Thyroid gland (tissue), 4 donors: ENCODE results near the gene MIB1. TPM values are rescaled to one million over a fixed set of nuclear protein-coding genes. Genes with fewer than 3 reads are reported as not detected.
"Not testable (repeated sequence)": the region's sequence is repeated elsewhere in the genome, so short reads cannot be mapped to it uniquely, and the experiment has no call there.

Experiments
- DNase-seq, 2 donors: peaks; one replicate each; pipeline ENCODE4 v3.0.0-alpha.2; 2019
- H3K27ac ChIP-seq, 3 donors: fragments of 200-600 bp; sonication (generic); 1 replicate in 2 of 3; 2 replicates in 1 of 3; pipeline ENCODE4 v1.5.1; 2016 to 2019; ENCODE audit warnings: mild to moderate bottlenecking in 1 of 3, moderate library complexity in 1 of 3
- H3K27me3 ChIP-seq: fragments of 200-600 bp; sonication (generic); one replicate; pipeline ENCODE4 v1.5.1; 2019
- H3K36me3 ChIP-seq, 2 donors: fragments of 200-600 bp; sonication (generic); one replicate each; pipeline ENCODE4 v1.5.1; 2016 to 2019
- H3K4me1 ChIP-seq, 2 donors: fragments of 200-600 bp; sonication (generic); one replicate each; pipeline ENCODE4 v1.5.1; 2017 to 2019
- H3K4me3 ChIP-seq, 3 donors: fragments of 200-600 bp; sonication (generic); replicated peaks in 1 of 3; 1 replicate in 2 of 3; 2 replicates in 1 of 3; pipeline ENCODE4 v1.5.1; 2016; ENCODE audit warnings: mild to moderate bottlenecking in 1 of 3
- H3K9me3 ChIP-seq: fragments of 200-600 bp; sonication (generic); one replicate; pipeline ENCODE4 v1.5.1; 2017
- POLR2A ChIP-seq, 2 donors: fragments of 450-650 bp; IDR thresholded peaks; one replicate each; pipeline ENCODE4 v1.6.1; 2017; ENCODE audit warnings: antibody characterized with exemption in 2 of 2, mild to moderate bottlenecking in 2 of 2, moderate library complexity in 1 of 2
- WGBS, 2 donors: methylation state at CpG; one replicate each; pipeline ENCODE4 v1.1.5; 2017; 5-methylcytosine and 5-hydroxymethylcytosine counted together
- intact Hi-C: fragments of 100-400 bp; cut with DNase I; formaldehyde crosslinking; loops from one replicate; pipeline ENCODE4 v1.15.1; 2023
- total RNA-seq, 4 donors: library from RNA; depleted of rRNA; stranded (reverse); fragments of >200 nt; gene quantifications; one replicate each; pipeline ENCODE4 v1.2.3, GENCODE V29; 2016
- TF ChIP-seq, protein P1 (sequence below), 6 experiments: fragments of 200-600 bp in 3 of 6; fragments of 450-650 bp in 3 of 6; sonication (generic) in 3 of 6; IDR thresholded peaks; one replicate each; pipeline ENCODE4 v1.5.1; 2016 to 2019; ENCODE audit warnings: antibody characterized with exemption in 6 of 6, mild to moderate bottlenecking in 2 of 6, inconsistent platforms in 1 of 6, moderate library complexity in 1 of 6

Gene MIB1
- total RNA-seq, 4 donors from 2014 or later: 35.8 to 55.6 (median 45.0) TPM

- Histone ChIP-seq H3K27me3 (no peaks in the 10 kb centered on the region), H3K9me3 (no peaks in the 10 kb centered on the region), H3K36me3 (no peaks in the 10 kb centered on the region), H3K4me3 (no peak overlapping the region), H3K4me1 (no peaks in the 10 kb centered on the region), H3K27ac (no peak overlapping the region)
- intact Hi-C loops: no loop called here
- no peak for DNase-seq
- 80 to 94% methylated on average over 2 of the region's 2 CpGs for WGBS, 2 donors
- TF ChIP-seq, protein P1, sequence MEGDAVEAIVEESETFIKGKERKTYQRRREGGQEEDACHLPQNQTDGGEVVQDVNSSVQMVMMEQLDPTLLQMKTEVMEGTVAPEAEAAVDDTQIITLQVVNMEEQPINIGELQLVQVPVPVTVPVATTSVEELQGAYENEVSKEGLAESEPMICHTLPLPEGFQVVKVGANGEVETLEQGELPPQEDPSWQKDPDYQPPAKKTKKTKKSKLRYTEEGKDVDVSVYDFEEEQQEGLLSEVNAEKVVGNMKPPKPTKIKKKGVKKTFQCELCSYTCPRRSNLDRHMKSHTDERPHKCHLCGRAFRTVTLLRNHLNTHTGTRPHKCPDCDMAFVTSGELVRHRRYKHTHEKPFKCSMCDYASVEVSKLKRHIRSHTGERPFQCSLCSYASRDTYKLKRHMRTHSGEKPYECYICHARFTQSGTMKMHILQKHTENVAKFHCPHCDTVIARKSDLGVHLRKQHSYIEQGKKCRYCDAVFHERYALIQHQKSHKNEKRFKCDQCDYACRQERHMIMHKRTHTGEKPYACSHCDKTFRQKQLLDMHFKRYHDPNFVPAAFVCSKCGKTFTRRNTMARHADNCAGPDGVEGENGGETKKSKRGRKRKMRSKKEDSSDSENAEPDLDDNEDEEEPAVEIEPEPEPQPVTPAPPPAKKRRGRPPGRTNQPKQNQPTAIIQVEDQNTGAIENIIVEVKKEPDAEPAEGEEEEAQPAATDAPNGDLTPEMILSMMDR (IDR thresholded peaks at IDR 0.05): no peak
- no peak for TF ChIP-seq POLR2A (IDR thresholded peaks at IDR 0.05)
Measured at GRCh38 chr18:21722687-21723086, 17.9 kb upstream of the MIB1 start.

DNA sequence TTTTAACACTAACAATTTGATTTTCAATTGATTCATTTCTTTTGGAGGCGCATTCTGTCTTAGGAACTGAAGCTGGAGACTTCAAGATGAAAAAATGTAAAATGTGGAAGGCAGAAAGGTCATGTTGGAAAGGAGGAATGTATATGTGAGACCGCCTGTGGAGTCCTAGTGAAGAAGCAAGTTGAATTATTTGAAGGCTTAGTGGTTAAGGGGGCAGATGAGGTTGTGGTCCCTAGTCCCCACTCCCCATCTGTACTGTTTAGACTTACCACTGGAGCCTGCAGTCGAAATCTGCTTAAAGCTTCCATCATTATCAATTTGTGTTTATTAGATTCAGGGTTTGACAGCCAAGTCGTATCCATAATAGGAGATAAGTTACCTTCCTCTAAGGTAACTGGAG, 15.4 kb upstream of the MIB1 start:
- Histone ChIP-seq H3K27ac (no peak overlapping the region), H3K4me3 (no peak overlapping the region), H3K36me3 (no peaks in the 10 kb centered on the region), H3K27me3 (no peaks in the 10 kb centered on the region), H3K4me1 (no peaks in the 10 kb centered on the region), H3K9me3 (no peaks in the 10 kb centered on the region)
- WGBS, 2 donors: 88 to 92% methylated on average over 4 of the region's 4 CpGs
- TF ChIP-seq, protein P1 (IDR thresholded peaks at IDR 0.05): no peak
- TF ChIP-seq POLR2A (IDR thresholded peaks at IDR 0.05): no peak
- intact Hi-C loops: no loop called here
- DNase-seq: no peak

- H3K9me3 ChIP-seq: no peaks in the 10 kb centered on the region
- no peak overlapping the region for H3K27ac ChIP-seq
- TF ChIP-seq, protein P1 (IDR thresholded peaks at IDR 0.05): no peak
- no peak for TF ChIP-seq POLR2A (IDR thresholded peaks at IDR 0.05)
- DNase-seq: no peak
- no peaks in the 10 kb centered on the region for H3K36me3 ChIP-seq
- intact Hi-C loops: no loop called here
- 88 to 94% methylated on average over 2 of the region's 2 CpGs for WGBS, 2 donors
- no peaks in the 10 kb centered on the region for H3K4me1 ChIP-seq
- no peak overlapping the region for H3K4me3 ChIP-seq
- H3K27me3 ChIP-seq: no peaks in the 10 kb centered on the region
Measured at GRCh38 chr18:21727702-21728101, 12.9 kb upstream of the MIB1 start.

GRCh38 chr18:21733011-21733410, 7.6 kb upstream of the MIB1 start:
- no peaks in the 10 kb centered on the region for H3K36me3 ChIP-seq
- H3K9me3 ChIP-seq: no peaks in the 10 kb centered on the region
- no peak for DNase-seq
- no peak overlapping the region for H3K4me3 ChIP-seq
- no peaks in the 10 kb centered on the region for H3K4me1 ChIP-seq
- intact Hi-C loops: no loop called here
- H3K27ac ChIP-seq: no peak overlapping the region
- 93 to 94% methylated on average over 5 of the region's 5 CpGs for WGBS, 2 donors
- TF ChIP-seq, protein P1 (IDR thresholded peaks at IDR 0.05): no peak
- TF ChIP-seq POLR2A (IDR thresholded peaks at IDR 0.05): no peak
- H3K27me3 ChIP-seq: no peaks in the 10 kb centered on the region

DNA sequence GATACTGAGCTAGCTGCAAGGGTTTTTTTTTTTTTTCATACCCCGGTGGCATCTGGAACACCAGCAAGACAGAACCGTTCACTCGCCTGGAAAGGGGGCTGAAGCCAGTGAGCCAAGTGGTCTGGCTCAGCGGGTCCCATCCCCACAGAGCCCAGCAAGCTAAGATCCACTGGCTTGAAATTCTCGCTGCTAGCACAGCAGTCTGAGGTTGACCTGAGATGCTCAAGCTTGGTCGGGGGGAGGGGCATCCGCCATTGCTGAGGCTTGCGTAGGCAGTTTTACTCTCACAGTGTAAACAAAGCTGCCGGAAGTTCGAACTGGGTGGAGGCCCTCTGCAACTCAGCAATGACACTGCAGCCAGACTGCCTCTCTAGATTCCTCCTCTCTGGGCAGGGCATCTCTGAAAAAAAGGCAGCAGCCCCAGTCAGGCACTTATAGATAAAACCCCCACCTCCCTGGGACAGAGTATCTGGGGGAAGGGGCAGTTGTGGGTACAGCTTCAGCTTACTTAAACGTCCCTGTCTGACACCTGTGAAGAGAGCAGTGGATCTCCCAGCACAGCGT, 5.1 kb upstream of the MIB1 start:
- Histone ChIP-seq H3K9me3 (no peaks in the 10 kb centered on the region), H3K4me3 (no peak overlapping the region), H3K4me1 (peaks cover 0 to 6% of the 10 kb centered on the region in 2 donors), H3K27me3 (no peaks in the 10 kb centered on the region), H3K27ac (no peak overlapping the region), H3K36me3 (no peaks in the 10 kb centered on the region)
- no peak for DNase-seq
- intact Hi-C loops: no loop called here
- 54 to 67% methylated on average over 6 of the region's 12 CpGs for WGBS, 2 donors
- TF ChIP-seq, protein P1 (IDR thresholded peaks at IDR 0.05): no peak
- no peak for TF ChIP-seq POLR2A (IDR thresholded peaks at IDR 0.05)

GRCh38 chr18:21736926-21737325, 3.7 kb upstream of the MIB1 start:
- DNase-seq, H3K36me3 ChIP-seq, H3K27me3 ChIP-seq, H3K4me3 ChIP-seq, H3K4me1 ChIP-seq, H3K27ac ChIP-seq, H3K9me3 ChIP-seq, intact Hi-C loops: not testable (repeated sequence)
- WGBS, 2 donors: 93 to 98% methylated on average over 4 of the region's 4 CpGs
